ENCODE measurements around the gene LRBA.
"Not testable (repeated sequence)": the region's sequence is repeated elsewhere in the genome, so short reads cannot be mapped to it uniquely, and the experiment has no call there.

The LRBA gene

DNA sequence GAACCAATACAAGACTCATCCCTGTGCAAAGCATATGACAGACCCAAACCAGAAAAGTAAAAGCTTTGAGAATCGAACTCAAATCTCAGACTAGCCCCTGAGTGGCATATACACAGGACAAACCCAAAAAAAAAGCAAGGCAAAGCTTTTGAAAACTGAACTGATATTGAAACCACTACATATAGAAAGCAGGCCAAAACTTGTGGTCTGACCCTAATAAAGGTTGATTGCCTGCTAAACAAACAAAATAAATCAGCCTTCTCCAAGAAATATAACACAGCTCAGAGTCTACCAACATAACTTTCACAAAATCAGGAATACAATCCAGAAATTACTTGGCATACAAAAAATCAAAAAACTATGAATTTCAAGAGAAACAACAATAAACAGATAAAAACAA, 40.3 kb downstream of the LRBA start:
- DNase-seq (ENCODE audit: low spot score): no peak

GRCh38 chr4:150974252-150974640, 40.8 kb downstream of the LRBA start:
- DNase-seq (ENCODE audit: low spot score): no peak

DNA sequence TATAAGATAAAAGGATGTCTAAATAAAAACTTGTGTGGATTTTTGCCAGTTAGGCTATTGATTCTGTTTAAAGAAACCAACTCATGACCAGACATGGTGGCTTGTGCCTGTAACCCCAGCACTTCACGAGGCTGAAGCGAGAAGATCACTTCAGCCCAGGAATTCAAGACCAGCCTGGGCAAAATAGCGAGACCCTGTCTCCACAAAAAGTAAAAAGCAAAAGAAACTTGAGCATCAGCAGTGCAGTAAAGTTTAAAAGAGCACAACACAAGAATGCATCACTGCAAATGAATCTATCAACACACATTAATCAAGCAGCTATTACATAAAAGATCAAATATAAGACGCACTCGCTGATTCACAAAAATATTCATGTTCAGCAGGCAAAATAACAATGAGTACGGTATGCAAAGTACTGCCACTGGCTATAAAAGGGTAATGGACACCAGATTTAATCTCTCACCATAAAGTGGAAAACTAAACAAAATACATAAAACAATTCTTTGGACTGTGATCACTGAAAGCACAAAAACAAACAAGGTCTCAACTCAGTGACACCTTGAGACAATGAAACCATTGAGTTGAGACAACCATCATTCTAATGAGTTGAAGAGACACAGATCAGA, 41.3 kb downstream of the LRBA start:
- no peak for DNase-seq (ENCODE audit: low spot score)

DNA sequence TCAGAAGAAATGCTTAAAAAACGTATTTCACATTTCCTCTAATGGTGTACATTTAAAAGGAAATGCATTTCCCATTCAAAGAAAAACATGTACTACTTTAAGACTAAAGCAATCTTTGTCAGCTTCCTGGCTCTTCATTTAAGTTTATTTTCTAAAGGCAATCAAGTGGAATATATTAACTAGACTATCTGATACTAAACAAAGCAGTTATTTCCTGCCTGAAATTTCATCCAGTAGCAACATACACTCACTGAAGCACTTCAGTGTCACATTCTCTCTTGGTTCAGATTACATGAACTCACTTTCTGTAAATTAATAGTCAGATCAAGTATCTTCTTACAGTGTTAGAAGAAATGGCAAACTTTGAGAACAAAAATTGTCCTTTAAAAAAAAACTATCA, 42.5 kb downstream of the LRBA start:
- DNase-seq (ENCODE audit: low spot score): no peak

DNA sequence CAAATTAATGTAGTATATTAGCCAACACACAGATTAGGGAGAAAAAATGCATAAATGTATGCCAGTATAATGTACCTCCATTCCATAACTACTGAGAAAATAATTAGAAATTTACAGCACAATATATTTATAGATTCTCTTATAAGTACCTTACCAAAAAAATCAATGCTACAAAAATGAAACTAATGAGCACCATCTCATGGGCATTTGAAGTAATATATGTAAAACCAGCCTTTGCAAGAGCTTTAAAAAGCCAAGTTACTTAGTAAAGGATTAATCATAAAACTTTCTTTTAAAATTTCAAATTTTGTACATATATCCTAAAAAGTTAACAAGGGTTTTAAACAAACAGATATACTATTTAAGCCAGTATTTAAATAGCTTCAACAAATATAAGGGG, 43.2 kb downstream of the LRBA start:
- no peak for DNase-seq (ENCODE audit: low spot score)

DNA sequence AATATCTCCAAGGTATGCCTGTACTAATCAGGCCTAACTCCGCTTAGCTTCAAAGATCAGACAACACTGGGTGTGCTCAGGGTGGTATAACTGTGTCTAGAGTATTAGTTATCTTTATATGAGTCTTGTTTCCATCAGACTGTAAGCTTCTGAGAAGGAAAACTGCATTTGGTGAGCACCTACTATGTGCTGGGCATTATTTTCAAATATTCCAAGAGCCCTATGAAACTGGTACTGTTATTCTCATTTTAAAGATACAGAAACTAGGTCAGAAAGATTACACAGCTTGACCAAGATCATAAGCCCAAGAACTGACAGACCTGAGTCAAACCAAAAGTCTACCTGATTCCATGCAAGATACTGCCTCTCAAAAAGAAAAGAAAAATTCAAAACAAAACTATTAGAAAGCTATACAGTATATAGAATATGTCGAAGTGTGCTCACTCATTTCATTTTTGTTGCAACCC, 44.4 kb downstream of the LRBA start:
- DNase-seq (ENCODE audit: low spot score): no peak

GRCh38 chr4:150964754-150965153, 50.3 kb downstream of the LRBA start:
- no peak for DNase-seq (ENCODE audit: low spot score)

- not testable (repeated sequence) for DNase-seq (ENCODE audit: low spot score)
These were observed 51.3 kb downstream of the LRBA start for GRCh38 chr4:150963602-150964345.

- no peak for DNase-seq (ENCODE audit: low spot score)
These were observed 52.8 kb downstream of the LRBA start for GRCh38 chr4:150962245-150962644.

GRCh38 chr4:150961566-150961965, 53.5 kb downstream of the LRBA start:
- no peak for DNase-seq (ENCODE audit: low spot score)

- DNase-seq (ENCODE audit: low spot score): peak; percentile 37
These were observed 54.3 kb downstream of the LRBA start for GRCh38 chr4:150960818-150961217.

- DNase-seq (ENCODE audit: low spot score): peak; percentile 40
These were observed 55.0 kb downstream of the LRBA start for GRCh38 chr4:150960079-150960478.

DNA sequence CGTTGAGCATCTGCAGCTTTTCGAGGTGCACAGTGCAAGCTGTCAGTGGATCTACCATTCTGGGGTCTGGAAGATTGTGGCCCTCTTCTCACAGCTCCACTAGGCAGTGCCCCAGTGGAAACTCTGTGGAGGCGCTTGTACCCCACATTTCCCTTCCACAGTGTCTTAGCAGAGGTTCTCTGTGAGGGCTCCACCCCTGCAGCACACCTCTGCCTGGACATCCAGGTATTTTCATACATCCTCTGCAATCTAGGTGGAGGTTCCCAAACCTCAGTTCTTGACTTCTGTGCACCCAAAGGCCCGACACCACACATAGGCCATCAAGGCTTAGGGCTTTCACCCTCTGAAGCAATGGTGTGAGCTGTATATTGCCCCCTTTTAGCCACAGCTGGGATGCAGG, 57.1 kb downstream of the LRBA start:
- DNase-seq (ENCODE audit: low spot score): not testable (repeated sequence)

- DNase-seq (ENCODE audit: low spot score): not testable (repeated sequence)
These were observed 58.0 kb downstream of the LRBA start for GRCh38 chr4:150957095-150957494.

- DNase-seq (ENCODE audit: low spot score): not testable (repeated sequence)
These were observed 61.2 kb downstream of the LRBA start for GRCh38 chr4:150953916-150954315.

GRCh38 chr4:150952167-150952845, 62.8 kb downstream of the LRBA start:
- no peak for DNase-seq (ENCODE audit: low spot score)

DNA sequence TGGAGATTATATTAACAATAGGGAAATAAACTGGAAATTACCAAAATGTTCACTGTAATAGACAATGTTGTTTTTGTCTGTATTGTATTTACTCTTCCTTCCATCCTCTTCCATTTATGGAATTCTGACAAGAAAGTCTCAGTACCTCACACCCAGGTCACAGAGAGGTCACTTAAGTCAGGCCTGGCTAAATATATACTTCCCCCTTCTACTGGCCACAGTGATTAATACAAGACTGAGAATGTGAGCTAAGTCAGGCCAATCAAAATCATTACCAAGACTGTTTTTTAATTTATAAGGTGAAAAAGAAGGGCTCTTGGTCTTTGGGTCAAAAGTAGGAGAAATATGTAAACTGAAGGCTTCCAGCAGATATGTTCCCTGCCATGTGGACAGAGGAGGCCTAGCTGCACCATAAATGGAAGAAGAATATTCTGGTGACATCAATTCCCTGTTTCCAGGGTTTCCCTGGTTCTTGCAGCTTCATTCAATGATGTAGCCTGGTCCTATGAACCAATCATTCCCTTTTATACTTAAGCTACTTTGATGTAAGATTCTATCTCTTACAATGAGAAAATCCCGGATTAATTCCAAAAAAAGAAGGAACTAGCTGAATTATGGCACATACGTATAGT, 64.3 kb downstream of the LRBA start:
- DNase-seq (ENCODE audit: low spot score): no peak

DNA sequence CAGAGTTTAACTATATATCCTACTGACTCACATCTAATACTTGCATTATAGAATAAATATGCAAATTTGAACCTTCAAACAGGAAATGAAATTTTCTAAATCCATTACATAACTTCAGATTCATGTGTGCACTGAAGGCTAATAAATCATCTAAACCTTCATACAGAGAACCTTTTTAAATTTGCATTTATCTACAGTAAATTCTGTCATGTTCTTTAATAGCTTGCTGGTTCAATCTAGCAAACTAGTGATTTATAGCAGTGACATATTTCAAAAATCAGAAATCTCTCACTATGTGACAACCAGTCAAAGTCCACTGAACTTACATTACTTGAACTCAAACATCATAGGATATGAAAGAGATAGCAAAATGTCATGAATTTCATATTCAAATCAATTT, 65.1 kb downstream of the LRBA start:
- DNase-seq (ENCODE audit: low spot score): no peak

- DNase-seq (ENCODE audit: low spot score): no peak
These were observed 65.7 kb downstream of the LRBA start for GRCh38 chr4:150949342-150949741.

GRCh38 chr4:150948710-150949109, 66.4 kb downstream of the LRBA start:
- DNase-seq (ENCODE audit: low spot score): no peak

DNA sequence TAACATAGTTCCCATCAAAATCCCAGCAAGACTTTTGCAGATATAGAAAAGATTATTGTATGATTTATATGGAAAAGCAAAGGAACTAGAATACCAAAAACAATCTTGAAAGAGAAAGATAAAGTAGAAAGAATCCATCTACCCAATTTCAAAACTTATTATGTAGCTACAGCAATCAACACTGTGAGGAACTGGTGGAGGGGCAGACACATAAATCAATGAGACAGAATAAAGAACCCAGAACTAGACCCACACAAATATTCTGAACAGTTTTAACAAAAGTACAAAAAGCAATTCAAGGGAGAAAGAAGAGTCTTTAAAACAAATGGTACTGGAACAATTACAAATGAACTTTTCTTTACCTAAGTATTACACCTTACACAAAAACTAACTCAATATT, 67.0 kb downstream of the LRBA start:
- DNase-seq (ENCODE audit: low spot score): no peak

GRCh38 chr4:150944660-150945059, 70.4 kb downstream of the LRBA start:
- DNase-seq (ENCODE audit: low spot score): no peak

DNA sequence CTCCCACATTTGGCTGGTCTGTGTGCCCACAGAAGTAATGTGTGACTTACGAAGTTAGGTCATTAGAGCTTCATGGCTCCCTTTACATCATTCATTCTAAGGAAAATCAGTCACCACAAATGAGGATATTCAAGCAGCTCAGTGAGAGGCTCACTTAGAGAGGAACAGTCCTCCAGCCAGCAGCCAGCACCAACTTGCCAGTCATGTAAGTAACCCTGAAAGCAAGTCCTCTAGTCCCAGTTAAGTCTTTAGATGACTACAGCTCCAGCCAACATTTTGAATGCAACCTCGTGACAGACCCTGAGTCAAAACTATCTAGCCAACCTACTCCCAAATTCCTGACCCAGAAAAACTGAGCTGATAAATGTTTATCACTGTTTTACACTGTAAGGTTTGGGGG, 71.3 kb downstream of the LRBA start:
- no peak for DNase-seq (ENCODE audit: low spot score)
